Mesothelial cell of epicardium (in vitro differentiated cells): Measurements from ENCODE around the gene ADAMTS16. TPM values are rescaled to one million over a fixed set of nuclear protein-coding genes. Genes with fewer than 3 reads are reported as not detected.
A peak's percentile ranks its signal among the peaks of the same experiment; 100 is the strongest.

Source experiments
- DNase-seq, 2 experiments: peaks; one replicate each; pipeline ENCODE4 v3.0.0; 2021; ENCODE audit warnings: low spot score in 2 of 2; ENCODE audit not compliant: unreplicated experiment in 2 of 2
- H3K27ac Mint-ChIP-seq: 2 replicates; pipeline ENCODE4 v1.8.0; 2021; ENCODE audit warnings: mixed read lengths
- H3K27me3 Mint-ChIP-seq: 2 replicates; pipeline ENCODE4 v1.8.0; 2021; ENCODE audit warnings: low read depth, mixed read lengths
- H3K36me3 Mint-ChIP-seq: 2 replicates; pipeline ENCODE4 v1.8.0; 2021; ENCODE audit warnings: mixed read lengths
- H3K4me1 Mint-ChIP-seq: 2 replicates; pipeline ENCODE4 v1.8.0; 2021; ENCODE audit warnings: mixed read lengths
- H3K4me3 Mint-ChIP-seq: 2 replicates; pipeline ENCODE4 v1.8.0; 2021; ENCODE audit warnings: mild to moderate bottlenecking, moderate library complexity, mixed read lengths
- H3K9me3 Mint-ChIP-seq: 2 replicates; pipeline ENCODE4 v1.8.0; 2021; ENCODE audit warnings: mixed read lengths
- CTCF ChIP-seq: fragments of 200-600 bp; sonication (generic); IDR thresholded peaks from one replicate; pipeline ENCODE4 v1.5.0; 2021; ENCODE audit warnings: antibody characterized with exemption; ENCODE audit not compliant: unreplicated experiment
- total RNA-seq: library from RNA; stranded (reverse); gene quantifications from 3 replicates; pipeline ENCODE4 v1.2.1, GENCODE V29; 2021

The ADAMTS16 gene
- total RNA-seq, 1 donor from 2014 or later: 24.3 TPM

- H3K36me3 Mint-ChIP-seq: peaks cover 21% of the 10 kb centered on the region
- no peak overlapping the region for H3K27ac Mint-ChIP-seq
- H3K4me1 Mint-ChIP-seq: peaks cover 18% of the 10 kb centered on the region
- H3K9me3 Mint-ChIP-seq: peaks cover 6% of the 10 kb centered on the region
- TF ChIP-seq CTCF: no peak
- DNase-seq: no peak
- no peaks in the 10 kb centered on the region for H3K27me3 Mint-ChIP-seq
- no peak overlapping the region for H3K4me3 Mint-ChIP-seq
Observed at GRCh38 chr5:5239191-5239590, 99.1 kb downstream of the ADAMTS16 start.

- peaks cover 18% of the 10 kb centered on the region for H3K4me1 Mint-ChIP-seq
- no peak for DNase-seq
- H3K27ac Mint-ChIP-seq: no peak overlapping the region
- no peak overlapping the region for H3K4me3 Mint-ChIP-seq
- no peak for TF ChIP-seq CTCF
- H3K9me3 Mint-ChIP-seq: peaks cover 6% of the 10 kb centered on the region
- no peaks in the 10 kb centered on the region for H3K27me3 Mint-ChIP-seq
- peaks cover 21% of the 10 kb centered on the region for H3K36me3 Mint-ChIP-seq
Observed at GRCh38 chr5:5240234-5240633, 100.1 kb downstream of the ADAMTS16 start.

- Mint-ChIP-seq H3K4me1 (peaks cover 12% of the 10 kb centered on the region), H3K36me3 (peaks cover 21% of the 10 kb centered on the region), H3K27ac (no peak overlapping the region), H3K9me3 (peaks cover 6% of the 10 kb centered on the region), H3K4me3 (no peak overlapping the region), H3K27me3 (no peaks in the 10 kb centered on the region)
- DNase-seq: no peak
- no peak for TF ChIP-seq CTCF
Observed at GRCh38 chr5:5242056-5242455, 101.9 kb downstream of the ADAMTS16 start.

GRCh38 chr5:5246736-5247135 is 106.6 kb downstream of the ADAMTS16 start:
- no peak for DNase-seq
- no peak for TF ChIP-seq CTCF
- Mint-ChIP-seq H3K27me3 (no peaks in the 10 kb centered on the region), H3K4me1 (peaks cover 32% of the 10 kb centered on the region), H3K4me3 (no peak overlapping the region), H3K9me3 (no peaks in the 10 kb centered on the region), H3K36me3 (peaks cover 10% of the 10 kb centered on the region), H3K27ac (no peak overlapping the region)

- Mint-ChIP-seq H3K27ac (peak overlapping the region; percentile 32), H3K36me3 (peaks cover 28% of the 10 kb centered on the region), H3K27me3 (no peaks in the 10 kb centered on the region), H3K4me1 (peaks cover 26% of the 10 kb centered on the region), H3K4me3 (no peak overlapping the region), H3K9me3 (peaks cover 20% of the 10 kb centered on the region)
- no peak for TF ChIP-seq CTCF
- no peak for DNase-seq
Observed at GRCh38 chr5:5250758-5251157, 110.6 kb downstream of the ADAMTS16 start.

- H3K27me3 Mint-ChIP-seq: no peaks in the 10 kb centered on the region
- no peak overlapping the region for H3K27ac Mint-ChIP-seq
Observed at GRCh38 chr5:5252106-5252505, 112.0 kb downstream of the ADAMTS16 start.

More at GRCh38 chr5:5252106-5252505, 112.0 kb downstream of the ADAMTS16 start:
- Mint-ChIP-seq H3K9me3 (peaks cover 23% of the 10 kb centered on the region), H3K36me3 (peaks cover 37% of the 10 kb centered on the region), H3K4me1 (peaks cover 25% of the 10 kb centered on the region), H3K4me3 (no peak overlapping the region)
- no peak for TF ChIP-seq CTCF
- no peak for DNase-seq
